Measurements from ENCODE around the gene E2F8. TPM values are rescaled to one million over a fixed set of nuclear protein-coding genes. Genes with fewer than 3 reads are reported as not detected.
"Not testable (repeated sequence)": the region's sequence is repeated elsewhere in the genome, so short reads cannot be mapped to it uniquely, and the experiment has no call there.

Gene E2F8
- total RNA-seq, 3 donors from 2014 or later (not counting 1 experiment from before 2014, with no cell fraction given), result 0.38 to 0.54 (median 0.42) TPM

DNA sequence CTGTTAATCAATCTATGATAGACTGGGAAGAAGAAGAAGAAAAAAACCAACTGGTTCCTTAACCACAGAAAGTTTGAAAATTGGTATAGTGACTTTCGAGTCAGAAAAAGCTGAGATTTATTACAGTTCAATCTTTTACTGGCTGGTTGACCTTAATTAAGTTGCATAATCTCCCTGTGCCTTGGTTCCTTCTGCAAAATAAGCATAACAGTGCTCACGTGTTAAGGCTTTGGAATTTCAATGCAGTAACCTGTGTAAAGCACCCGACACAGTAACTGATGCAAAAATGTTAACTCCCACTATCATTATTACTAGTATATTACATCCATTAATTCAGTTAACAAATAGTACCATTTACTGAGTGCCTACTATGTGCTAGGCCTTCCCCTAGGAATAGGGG is 22.6 kb upstream of the E2F8 start:
- ATAC-seq (no peak), DNase-seq (no peak)
- no peaks in the 10 kb centered on the region for H3K36me3 Mint-ChIP-seq
- Histone ChIP-seq H3K27me3 (ENCODE audit: control insufficient read depth, insufficient read depth, low read length) (no peaks in the 10 kb centered on the region), H3K27ac (ENCODE audit: low read length) (no peak overlapping the region), H3K4me1 (ENCODE audit: control insufficient read depth, insufficient read depth, low read length) (no peaks in the 10 kb centered on the region), H3K4me3 (ENCODE audit: low read length) (no peak overlapping the region), H3K9me3 (ENCODE audit: control insufficient read depth, insufficient read depth, low read length) (no peaks in the 10 kb centered on the region), H3K36me3 (ENCODE audit: control insufficient read depth, insufficient read depth, low read length) (no peaks in the 10 kb centered on the region)
- H3K4me1 Mint-ChIP-seq, result peaks cover 0 to 7% of the 10 kb centered on the region in 2 donors
- no peak overlapping the region for H3K27ac Mint-ChIP-seq
- peaks cover 4 to 15% of the 10 kb centered on the region in 2 donors for H3K27me3 Mint-ChIP-seq (ENCODE audit: low read depth in 2 of 2)
- no peak overlapping the region for H3K4me3 Mint-ChIP-seq
- TF ChIP-seq, protein P1, sequence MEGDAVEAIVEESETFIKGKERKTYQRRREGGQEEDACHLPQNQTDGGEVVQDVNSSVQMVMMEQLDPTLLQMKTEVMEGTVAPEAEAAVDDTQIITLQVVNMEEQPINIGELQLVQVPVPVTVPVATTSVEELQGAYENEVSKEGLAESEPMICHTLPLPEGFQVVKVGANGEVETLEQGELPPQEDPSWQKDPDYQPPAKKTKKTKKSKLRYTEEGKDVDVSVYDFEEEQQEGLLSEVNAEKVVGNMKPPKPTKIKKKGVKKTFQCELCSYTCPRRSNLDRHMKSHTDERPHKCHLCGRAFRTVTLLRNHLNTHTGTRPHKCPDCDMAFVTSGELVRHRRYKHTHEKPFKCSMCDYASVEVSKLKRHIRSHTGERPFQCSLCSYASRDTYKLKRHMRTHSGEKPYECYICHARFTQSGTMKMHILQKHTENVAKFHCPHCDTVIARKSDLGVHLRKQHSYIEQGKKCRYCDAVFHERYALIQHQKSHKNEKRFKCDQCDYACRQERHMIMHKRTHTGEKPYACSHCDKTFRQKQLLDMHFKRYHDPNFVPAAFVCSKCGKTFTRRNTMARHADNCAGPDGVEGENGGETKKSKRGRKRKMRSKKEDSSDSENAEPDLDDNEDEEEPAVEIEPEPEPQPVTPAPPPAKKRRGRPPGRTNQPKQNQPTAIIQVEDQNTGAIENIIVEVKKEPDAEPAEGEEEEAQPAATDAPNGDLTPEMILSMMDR (IDR thresholded peaks at IDR 0.05), result no peak
- WGBS (ENCODE audit: insufficient coverage), result 88% methylated on average over 3 of the region's 3 CpGs
- intact Hi-C loops (cut with micrococcal nuclease), result loop anchor here (2.0 kb wide), 1 partner anchor 479 kb away; no protein-coding TSS in a partner anchor
- no peaks in the 10 kb centered on the region for H3K9me3 Mint-ChIP-seq

DNA sequence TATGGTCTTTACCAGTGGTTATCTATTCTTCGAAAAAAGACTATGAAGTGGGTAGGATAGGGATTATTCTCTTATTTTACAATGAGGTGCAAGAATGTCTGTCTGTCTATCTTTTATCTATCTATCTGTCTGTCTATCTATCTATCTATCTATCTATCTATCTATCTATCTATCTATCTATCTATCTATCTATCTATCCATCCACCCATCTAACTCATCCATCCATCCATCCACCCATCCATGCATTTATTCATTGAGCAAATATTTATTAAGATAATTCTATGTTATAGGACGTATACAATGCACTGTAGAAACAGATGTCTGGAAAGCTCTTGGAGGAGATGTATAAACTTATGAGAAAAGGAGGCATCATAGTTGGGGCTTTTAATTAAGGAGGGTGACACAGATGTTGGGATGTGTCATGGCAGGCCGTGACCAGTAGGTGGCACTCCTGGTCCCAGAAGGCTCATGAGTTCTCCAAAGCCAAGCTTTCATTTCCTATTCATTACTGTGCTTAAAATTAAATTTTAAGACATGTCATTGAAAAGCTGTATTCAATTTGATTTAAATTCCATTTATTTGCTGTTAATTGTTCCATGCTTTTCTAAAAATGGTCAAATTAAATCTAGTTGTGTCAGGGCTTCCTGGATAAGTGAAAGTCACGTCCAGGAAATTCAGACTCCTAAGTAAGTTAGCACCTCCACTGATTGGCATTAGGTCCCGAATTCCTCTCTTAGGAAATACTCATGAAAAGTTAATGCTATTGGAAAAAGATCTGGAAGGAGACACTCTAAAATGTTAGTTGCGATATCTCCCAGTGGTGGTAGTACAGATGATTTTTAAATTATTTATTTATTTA is 19.0 kb upstream of the E2F8 start:
- no peaks in the 10 kb centered on the region for H3K27me3 ChIP-seq (ENCODE audit: control insufficient read depth, insufficient read depth, low read length)
- intact Hi-C loops (cut with micrococcal nuclease), result loop anchor here (1.0 kb wide), 1 partner anchor 294 kb away; no protein-coding TSS in a partner anchor
- H3K4me1 Mint-ChIP-seq, result peaks cover 0 to 7% of the 10 kb centered on the region in 2 donors
- no peak overlapping the region for H3K27ac Mint-ChIP-seq
- H3K9me3 ChIP-seq (ENCODE audit: control insufficient read depth, insufficient read depth, low read length), result no peaks in the 10 kb centered on the region
- H3K27me3 Mint-ChIP-seq (ENCODE audit: low read depth in 2 of 2), result peaks cover 0 to 6% of the 10 kb centered on the region in 2 donors
- TF ChIP-seq, protein P1 (IDR thresholded peaks at IDR 0.05), result peak; percentile 98
- H3K36me3 Mint-ChIP-seq, result no peaks in the 10 kb centered on the region
- WGBS (ENCODE audit: insufficient coverage), result 54% methylated on average over 4 of the region's 6 CpGs
- no peaks in the 10 kb centered on the region for H3K36me3 ChIP-seq (ENCODE audit: control insufficient read depth, insufficient read depth, low read length)
- peak; percentile 58 to 76 for DNase-seq
- no peaks in the 10 kb centered on the region for H3K9me3 Mint-ChIP-seq
- H3K27ac ChIP-seq (ENCODE audit: low read length), result no peak overlapping the region
- no peaks in the 10 kb centered on the region for H3K4me1 ChIP-seq (ENCODE audit: control insufficient read depth, insufficient read depth, low read length)
- peak; percentile 87 to 99 (median 97) for ATAC-seq
- H3K4me3 Mint-ChIP-seq, result no peak overlapping the region
- no peak overlapping the region for H3K4me3 ChIP-seq (ENCODE audit: low read length)

DNA sequence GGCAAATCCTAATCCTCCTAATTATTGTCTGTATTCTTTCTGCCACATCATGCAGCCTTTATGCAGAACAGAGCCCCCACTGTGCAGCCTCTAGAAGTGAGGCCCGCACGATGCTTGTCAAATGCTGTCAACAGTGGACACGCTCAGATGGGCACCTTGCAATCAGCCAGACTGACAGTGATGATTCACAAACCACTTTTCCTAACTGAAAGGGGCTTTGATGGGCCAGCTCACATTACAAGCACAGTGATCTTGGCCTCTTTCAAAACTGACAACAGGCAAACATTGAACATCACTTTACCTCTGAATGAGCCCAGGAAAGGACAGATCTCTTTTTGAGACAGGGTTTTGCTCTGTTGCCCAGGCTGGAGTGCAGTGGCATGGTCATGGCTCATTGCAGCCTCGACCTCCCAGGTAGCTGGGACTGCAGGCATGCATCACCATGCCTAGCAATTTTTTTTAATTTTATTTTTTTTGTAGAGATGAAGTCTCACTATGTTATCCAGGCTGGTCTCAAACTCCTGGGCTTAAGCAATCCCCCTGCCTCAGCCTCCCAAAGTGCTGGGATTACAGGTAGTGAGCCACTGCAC is 18.0 kb upstream of the E2F8 start:
- 69% methylated on average over 4 of the region's 4 CpGs for WGBS (ENCODE audit: insufficient coverage)
- peaks cover 0 to 7% of the 10 kb centered on the region in 2 donors for H3K4me1 Mint-ChIP-seq

DNA sequence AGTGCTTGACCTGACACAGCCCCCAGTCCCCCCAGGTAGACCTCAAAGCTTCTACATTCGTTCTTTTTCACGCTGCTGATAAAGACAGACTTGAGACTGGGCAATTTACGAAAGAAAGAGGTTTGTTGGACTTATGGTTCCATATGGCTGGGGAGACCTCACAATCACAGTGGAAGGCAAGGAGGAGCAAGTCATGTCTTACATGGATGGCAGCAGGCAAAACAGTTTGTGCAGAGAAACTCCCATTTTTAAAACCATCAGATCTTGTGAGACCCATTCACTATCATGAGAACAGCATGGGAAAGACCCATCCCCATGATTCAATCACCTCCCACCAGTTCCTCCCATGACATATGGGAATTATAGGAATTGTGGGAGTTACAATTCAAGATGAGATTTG is 13.7 kb upstream of the E2F8 start:
- intact Hi-C loops (cut with micrococcal nuclease); H3K9me3 ChIP-seq (ENCODE audit: control insufficient read depth, insufficient read depth, low read length); H3K36me3 Mint-ChIP-seq; H3K27ac Mint-ChIP-seq; H3K4me3 Mint-ChIP-seq; H3K27me3 ChIP-seq (ENCODE audit: control insufficient read depth, insufficient read depth, low read length); H3K9me3 Mint-ChIP-seq; H3K36me3 ChIP-seq (ENCODE audit: control insufficient read depth, insufficient read depth, low read length); DNase-seq; H3K27ac ChIP-seq (ENCODE audit: low read length); H3K4me3 ChIP-seq (ENCODE audit: low read length); ATAC-seq; H3K4me1 Mint-ChIP-seq; H3K4me1 ChIP-seq (ENCODE audit: control insufficient read depth, insufficient read depth, low read length): not testable (repeated sequence)
- 58% methylated on average over 3 of the region's 3 CpGs for WGBS (ENCODE audit: insufficient coverage)
- peaks cover 6 to 15% of the 10 kb centered on the region in 2 donors for H3K27me3 Mint-ChIP-seq (ENCODE audit: low read depth in 2 of 2)

More for the DNA sequence above, 18.0 kb upstream of the E2F8 start:
- H3K4me3 ChIP-seq (ENCODE audit: low read length), result no peak overlapping the region
- DNase-seq, result no peak
- intact Hi-C loops (cut with micrococcal nuclease), result loop anchor here (1.0 kb wide), 1 partner anchor 295 kb away; no protein-coding TSS in a partner anchor
- H3K4me1 ChIP-seq (ENCODE audit: control insufficient read depth, insufficient read depth, low read length), result no peaks in the 10 kb centered on the region
- H3K36me3 ChIP-seq (ENCODE audit: control insufficient read depth, insufficient read depth, low read length), result no peaks in the 10 kb centered on the region
- H3K9me3 Mint-ChIP-seq, result no peaks in the 10 kb centered on the region
- no peak overlapping the region for H3K27ac ChIP-seq (ENCODE audit: low read length)
- H3K36me3 Mint-ChIP-seq, result no peaks in the 10 kb centered on the region
- TF ChIP-seq, protein P1 (IDR thresholded peaks at IDR 0.05), result no peak
- H3K9me3 ChIP-seq (ENCODE audit: control insufficient read depth, insufficient read depth, low read length), result no peaks in the 10 kb centered on the region
- peaks cover 2 to 6% of the 10 kb centered on the region in 2 donors for H3K27me3 Mint-ChIP-seq (ENCODE audit: low read depth in 2 of 2)
- H3K27ac Mint-ChIP-seq, result no peak overlapping the region
- H3K4me3 Mint-ChIP-seq, result no peak overlapping the region
- H3K27me3 ChIP-seq (ENCODE audit: control insufficient read depth, insufficient read depth, low read length), result no peaks in the 10 kb centered on the region
- no peak for ATAC-seq
